Neutrophil (primary cell): Measurements from ENCODE around the gene SHISA8.
A peak's percentile ranks its signal among the peaks of the same experiment; 100 is the strongest.

Experiments used
- H3K27ac ChIP-seq: fragments of 200-600 bp; sonication (generic); 2 replicates; pipeline ENCODE4 v1.5.1; 2016; ENCODE audit warnings: mild to moderate bottlenecking, moderate library complexity
- H3K27me3 ChIP-seq: fragments of 200-600 bp; sonication (generic); 2 replicates; pipeline ENCODE4 v1.6.0; 2016; ENCODE audit warnings: mild to moderate bottlenecking
- H3K36me3 ChIP-seq: fragments of 200-600 bp; sonication (generic); 2 replicates; pipeline ENCODE4 v1.5.1; 2017
- H3K4me1 ChIP-seq, 2 experiments: fragments of 200-600 bp in 1 of 2; sonication (generic) in 1 of 2; 1 replicate in 1 of 2; 2 replicates in 1 of 2; pipeline versions ENCODE4 v1.5.1 to v1.6.1; 2013 to 2016; ENCODE audit warnings: low read depth in 1 of 2, low read length in 1 of 2, mild to moderate bottlenecking in 1 of 2, moderate library complexity in 1 of 2; ENCODE audit not compliant: control insufficient read depth in 1 of 2, insufficient read depth in 1 of 2
- H3K4me3 ChIP-seq, 2 experiments: fragments of 200-600 bp in 1 of 2; sonication (generic) in 1 of 2; 1 replicate in 1 of 2; 2 replicates in 1 of 2; pipeline ENCODE4 v1.5.1; 2013 to 2016; ENCODE audit warnings: low read depth in 1 of 2, low read length in 1 of 2, mild to moderate bottlenecking in 1 of 2, moderate library complexity in 1 of 2
- H3K9me3 ChIP-seq: fragments of 200-600 bp; sonication (generic); 2 replicates; pipeline ENCODE4 v1.5.1; 2016
- CTCF ChIP-seq: fragments of 200-600 bp; sonication (generic); IDR thresholded peaks from 2 replicates; pipeline ENCODE4 v1.5.1; 2016; ENCODE audit warnings: antibody characterized with exemption

SHISA8 gene

GRCh38 chr22:41862160-41862529, 52.7 kb downstream of the SHISA8 start:
- H3K27me3 ChIP-seq: no peaks in the 10 kb centered on the region
- H3K27ac ChIP-seq: peak overlapping the region; percentile 23
- no peak for TF ChIP-seq CTCF
- H3K4me3 ChIP-seq: no peak overlapping the region
- peaks cover 5% of the 10 kb centered on the region for H3K36me3 ChIP-seq
- H3K9me3 ChIP-seq: no peaks in the 10 kb centered on the region
- peaks cover 14 to 35% of the 10 kb centered on the region in 2 experiments for H3K4me1 ChIP-seq
